Measurements from ENCODE around the gene SLC19A1. TPM values are rescaled to one million over a fixed set of nuclear protein-coding genes. Genes with fewer than 3 reads are reported as not detected.

The SLC19A1 gene
- total RNA-seq, 2 donors from 2014 or later, result 4.7 to 6.1 TPM

GRCh38 chr21:45524756-45525152 lies 17.5 kb downstream of the SLC19A1 start:
- DNase-seq (ENCODE audit: low spot score) (no peak), ATAC-seq (ENCODE audit: insufficient number of reproducible peaks, low FRiP score, low read depth) (no peak)
- H3K27me3 ChIP-seq (replicated peaks; ENCODE audit: insufficient read depth), result no peaks in the 10 kb centered on the region
- H3K9me3 ChIP-seq, result peaks cover 15% of the 10 kb centered on the region
- H3K27ac ChIP-seq, result no peak overlapping the region
- no peak overlapping the region for H3K4me3 ChIP-seq
- no peaks in the 10 kb centered on the region for H3K4me1 ChIP-seq (ENCODE audit: control insufficient read depth in 1 of 2, low read depth in 2 of 2)
- no peak for TF ChIP-seq CTCF (IDR thresholded peaks at IDR 0.05)
- no peaks in the 10 kb centered on the region for H3K36me3 ChIP-seq

GRCh38 chr21:45523411-45524101 lies 18.7 kb downstream of the SLC19A1 start:
- Histone ChIP-seq H3K4me3 (no peak overlapping the region), H3K27me3 (replicated peaks; ENCODE audit: insufficient read depth) (no peaks in the 10 kb centered on the region), H3K36me3 (no peaks in the 10 kb centered on the region), H3K27ac (no peak overlapping the region), H3K4me1 (ENCODE audit: control insufficient read depth in 1 of 2, low read depth in 2 of 2) (no peaks in the 10 kb centered on the region), H3K9me3 (peaks cover 25% of the 10 kb centered on the region)
- no peak for ATAC-seq (ENCODE audit: insufficient number of reproducible peaks, low FRiP score, low read depth)
- no peak for DNase-seq (ENCODE audit: low spot score)
- TF ChIP-seq CTCF (IDR thresholded peaks at IDR 0.05), result no peak

- Histone ChIP-seq H3K4me1 (ENCODE audit: control insufficient read depth in 1 of 2, low read depth in 2 of 2) (no peaks in the 10 kb centered on the region), H3K36me3 (no peaks in the 10 kb centered on the region), H3K27ac (no peak overlapping the region), H3K9me3 (peaks cover 30% of the 10 kb centered on the region), H3K27me3 (replicated peaks; ENCODE audit: insufficient read depth) (no peaks in the 10 kb centered on the region), H3K4me3 (no peak overlapping the region)
- no peak for TF ChIP-seq CTCF (IDR thresholded peaks at IDR 0.05)
- no peak for DNase-seq (ENCODE audit: low spot score)
- no peak for ATAC-seq (ENCODE audit: insufficient number of reproducible peaks, low FRiP score, low read depth)
These were observed 19.3 kb downstream of the SLC19A1 start for GRCh38 chr21:45522986-45523385.

GRCh38 chr21:45522381-45522780 lies 19.9 kb downstream of the SLC19A1 start:
- Histone ChIP-seq H3K4me3 (no peak overlapping the region), H3K9me3 (peaks cover 32% of the 10 kb centered on the region), H3K4me1 (ENCODE audit: control insufficient read depth in 1 of 2, low read depth in 2 of 2) (no peaks in the 10 kb centered on the region), H3K27me3 (replicated peaks; ENCODE audit: insufficient read depth) (no peaks in the 10 kb centered on the region), H3K27ac (no peak overlapping the region), H3K36me3 (no peaks in the 10 kb centered on the region)
- no peak for ATAC-seq (ENCODE audit: insufficient number of reproducible peaks, low FRiP score, low read depth)
- TF ChIP-seq CTCF (IDR thresholded peaks at IDR 0.05), result no peak
- no peak for DNase-seq (ENCODE audit: low spot score)

GRCh38 chr21:45521241-45521640 lies 21.0 kb downstream of the SLC19A1 start:
- Histone ChIP-seq H3K27me3 (replicated peaks; ENCODE audit: insufficient read depth) (no peaks in the 10 kb centered on the region), H3K27ac (no peak overlapping the region), H3K4me3 (no peak overlapping the region), H3K36me3 (no peaks in the 10 kb centered on the region), H3K4me1 (ENCODE audit: control insufficient read depth in 1 of 2, low read depth in 2 of 2) (no peaks in the 10 kb centered on the region), H3K9me3 (peaks cover 32% of the 10 kb centered on the region)
- TF ChIP-seq CTCF (IDR thresholded peaks at IDR 0.05), result no peak
- DNase-seq (ENCODE audit: low spot score), result no peak
- ATAC-seq (ENCODE audit: insufficient number of reproducible peaks, low FRiP score, low read depth), result no peak
